ENCODE results near the gene TRIM25.

The TRIM25 gene

DNA sequence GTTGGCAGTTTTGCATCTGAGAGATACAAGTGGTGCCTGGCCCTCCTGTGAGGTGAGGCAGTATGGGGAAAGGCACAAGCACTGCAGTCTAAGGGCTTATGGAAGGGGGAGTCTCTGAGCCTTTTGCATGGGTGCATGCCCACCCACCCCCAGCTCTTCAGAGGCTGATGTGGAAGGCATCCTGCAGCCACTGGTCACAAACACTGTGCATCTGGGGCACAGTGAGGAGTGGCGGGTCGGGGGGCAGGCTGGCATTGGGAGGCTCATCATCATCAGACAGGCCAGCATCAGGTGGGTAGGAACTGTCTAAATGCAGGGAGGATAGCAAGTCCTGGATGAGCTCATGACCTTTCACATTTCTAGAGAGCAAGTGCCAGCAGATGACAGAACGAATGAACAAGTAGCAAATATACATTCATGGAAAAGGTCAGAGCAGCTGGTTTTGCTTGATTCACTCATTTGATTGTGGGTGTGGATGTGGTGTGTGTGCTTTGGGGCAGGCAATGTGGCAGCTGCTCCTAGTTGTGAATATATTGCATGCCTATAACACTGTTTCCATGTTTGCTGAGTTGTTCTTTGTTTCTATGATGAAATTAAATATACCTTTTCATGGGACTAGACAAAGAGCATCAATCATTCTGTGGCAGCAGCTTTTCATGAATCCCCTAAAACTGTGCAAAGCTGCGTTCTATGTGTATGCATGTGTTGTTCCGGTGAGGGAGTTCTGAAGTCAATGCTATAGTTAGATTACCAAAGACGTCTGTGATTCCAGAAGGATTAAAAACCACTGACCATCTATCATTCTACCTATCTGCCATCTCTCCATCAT is 29.2 kb downstream of the TRIM25 start:
- Histone ChIP-seq H4K20me1 (ENCODE audit: insufficient read depth, low read length) (no peaks in the 10 kb centered on the region), H3K36me3 (ENCODE audit: insufficient read depth, low read length) (peaks cover 27% of the 10 kb centered on the region), H3K9me3 (ENCODE audit: insufficient read depth, low read length, severe bottlenecking) (peaks cover 16% of the 10 kb centered on the region), H3K79me2 (ENCODE audit: insufficient read depth, low read length) (no peaks in the 10 kb centered on the region), H3K9ac (ENCODE audit: low read depth, low read length) (no peak overlapping the region), H3K4me2 (ENCODE audit: insufficient read depth, low read length) (no peak overlapping the region), H3K4me3 (ENCODE audit: low read depth in 1 of 2, low read length in 2 of 2) (no peak overlapping the region), H3K27ac (ENCODE audit: low read length) (no peak overlapping the region), H3K4me1 (ENCODE audit: insufficient read depth, low read length) (no peaks in the 10 kb centered on the region), H2AFZ (ENCODE audit: low read depth, low read length) (no peak overlapping the region), H3K27me3 (ENCODE audit: insufficient read depth, low read length, poor library complexity) (no peaks in the 10 kb centered on the region)
- TF ChIP-seq, protein P1, sequence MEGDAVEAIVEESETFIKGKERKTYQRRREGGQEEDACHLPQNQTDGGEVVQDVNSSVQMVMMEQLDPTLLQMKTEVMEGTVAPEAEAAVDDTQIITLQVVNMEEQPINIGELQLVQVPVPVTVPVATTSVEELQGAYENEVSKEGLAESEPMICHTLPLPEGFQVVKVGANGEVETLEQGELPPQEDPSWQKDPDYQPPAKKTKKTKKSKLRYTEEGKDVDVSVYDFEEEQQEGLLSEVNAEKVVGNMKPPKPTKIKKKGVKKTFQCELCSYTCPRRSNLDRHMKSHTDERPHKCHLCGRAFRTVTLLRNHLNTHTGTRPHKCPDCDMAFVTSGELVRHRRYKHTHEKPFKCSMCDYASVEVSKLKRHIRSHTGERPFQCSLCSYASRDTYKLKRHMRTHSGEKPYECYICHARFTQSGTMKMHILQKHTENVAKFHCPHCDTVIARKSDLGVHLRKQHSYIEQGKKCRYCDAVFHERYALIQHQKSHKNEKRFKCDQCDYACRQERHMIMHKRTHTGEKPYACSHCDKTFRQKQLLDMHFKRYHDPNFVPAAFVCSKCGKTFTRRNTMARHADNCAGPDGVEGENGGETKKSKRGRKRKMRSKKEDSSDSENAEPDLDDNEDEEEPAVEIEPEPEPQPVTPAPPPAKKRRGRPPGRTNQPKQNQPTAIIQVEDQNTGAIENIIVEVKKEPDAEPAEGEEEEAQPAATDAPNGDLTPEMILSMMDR (IDR thresholded peaks at IDR 0.05; ENCODE audit: borderline replicate concordance, extremely low read depth, low read length, poor library complexity, severe bottlenecking), result no peak
- TF ChIP-seq EZH2 (IDR thresholded peaks at IDR 0.05; ENCODE audit: borderline replicate concordance, low read depth, low read length, severe bottlenecking), result no peak
- ATAC-seq (ENCODE audit: insufficient read depth, low read depth) (no peak), DNase-seq (no peak)

DNA sequence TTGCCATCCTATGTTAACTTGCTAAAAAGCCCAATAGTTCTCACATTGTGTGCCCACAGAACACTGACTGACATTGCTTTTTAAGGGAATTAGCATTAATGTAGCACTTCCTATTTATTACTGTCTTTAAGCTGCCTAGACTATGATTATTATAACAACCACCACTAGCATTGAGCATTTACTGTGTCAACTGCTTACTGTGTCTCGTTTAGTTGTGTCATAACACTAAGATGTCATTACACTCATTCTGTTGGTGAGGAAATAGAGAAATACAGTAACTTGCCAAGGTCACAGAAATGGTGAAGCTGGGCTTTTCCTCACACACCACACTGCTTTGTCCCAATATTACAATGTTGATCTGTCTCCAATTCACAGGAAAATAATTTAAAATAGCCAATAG is 30.2 kb downstream of the TRIM25 start:
- no peak for ATAC-seq (ENCODE audit: insufficient read depth, low read depth)
- TF ChIP-seq, protein P1 (IDR thresholded peaks at IDR 0.05; ENCODE audit: borderline replicate concordance, extremely low read depth, low read length, poor library complexity, severe bottlenecking), result no peak
- TF ChIP-seq EZH2 (IDR thresholded peaks at IDR 0.05; ENCODE audit: borderline replicate concordance, low read depth, low read length, severe bottlenecking), result no peak

DNA sequence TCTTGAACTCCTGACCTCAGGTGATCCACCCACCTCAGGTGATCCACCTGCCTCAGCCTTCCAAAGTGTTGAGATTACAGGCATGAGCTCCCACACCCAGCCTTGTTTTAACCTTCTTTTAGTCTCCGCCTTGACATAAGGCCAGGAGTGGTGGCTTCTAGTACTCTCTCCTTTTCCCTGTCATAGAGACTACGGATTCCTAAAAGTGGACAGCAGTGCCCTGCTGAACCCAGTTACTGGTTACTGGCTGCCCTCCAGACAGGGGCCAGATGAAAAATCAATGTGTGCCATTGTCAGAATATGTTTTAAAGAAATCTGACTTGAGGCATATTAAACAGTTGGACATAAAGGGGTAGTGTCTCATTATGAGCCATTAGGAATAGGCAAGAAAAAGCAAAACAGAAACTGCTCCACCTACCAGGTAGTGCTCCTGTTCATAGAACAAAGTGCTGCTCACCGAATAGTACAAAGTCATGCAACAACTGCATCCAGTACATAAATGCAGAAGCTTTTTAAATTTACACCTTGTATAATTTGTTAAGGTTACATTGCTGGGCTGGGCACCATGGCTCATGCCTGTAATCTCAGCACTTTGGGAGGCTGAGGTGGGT is 32.1 kb downstream of the TRIM25 start:
- TF ChIP-seq, protein P1 (IDR thresholded peaks at IDR 0.05; ENCODE audit: borderline replicate concordance, extremely low read depth, low read length, poor library complexity, severe bottlenecking), result no peak
- no peak for TF ChIP-seq EZH2 (IDR thresholded peaks at IDR 0.05; ENCODE audit: borderline replicate concordance, low read depth, low read length, severe bottlenecking)
- no peaks in the 10 kb centered on the region for H3K27me3 ChIP-seq (ENCODE audit: insufficient read depth, low read length, poor library complexity)
- no peaks in the 10 kb centered on the region for H3K4me1 ChIP-seq (ENCODE audit: insufficient read depth, low read length)
- no peak overlapping the region for H3K4me3 ChIP-seq (ENCODE audit: low read depth in 1 of 2, low read length in 2 of 2)
- no peaks in the 10 kb centered on the region for H4K20me1 ChIP-seq (ENCODE audit: insufficient read depth, low read length)
- no peak overlapping the region for H3K9ac ChIP-seq (ENCODE audit: low read depth, low read length)
- H3K27ac ChIP-seq (ENCODE audit: low read length), result no peak overlapping the region
- H3K9me3 ChIP-seq (ENCODE audit: insufficient read depth, low read length, severe bottlenecking), result no peaks in the 10 kb centered on the region
- peaks cover 3% of the 10 kb centered on the region; the same call in 1 of the 2 replicates for H3K36me3 ChIP-seq (ENCODE audit: insufficient read depth, low read length)
- no peak overlapping the region for H3K4me2 ChIP-seq (ENCODE audit: insufficient read depth, low read length)
- no peaks in the 10 kb centered on the region for H3K79me2 ChIP-seq (ENCODE audit: insufficient read depth, low read length)
- no peak overlapping the region for H2AFZ ChIP-seq (ENCODE audit: low read depth, low read length)
- ATAC-seq (ENCODE audit: insufficient read depth, low read depth) (no peak), DNase-seq (no peak)

More for the DNA sequence above, 30.2 kb downstream of the TRIM25 start:
- peaks cover 16% of the 10 kb centered on the region; the same call in 1 of the 2 replicates for H3K36me3 ChIP-seq (ENCODE audit: insufficient read depth, low read length)
- no peaks in the 10 kb centered on the region for H3K79me2 ChIP-seq (ENCODE audit: insufficient read depth, low read length)
- no peak overlapping the region for H3K27ac ChIP-seq (ENCODE audit: low read length)
- H3K9ac ChIP-seq (ENCODE audit: low read depth, low read length), result no peak overlapping the region
- peaks cover 9% of the 10 kb centered on the region for H3K9me3 ChIP-seq (ENCODE audit: insufficient read depth, low read length, severe bottlenecking)
- no peak for DNase-seq
- H3K4me1 ChIP-seq (ENCODE audit: insufficient read depth, low read length), result no peaks in the 10 kb centered on the region
- no peaks in the 10 kb centered on the region for H3K27me3 ChIP-seq (ENCODE audit: insufficient read depth, low read length, poor library complexity)
- no peak overlapping the region for H2AFZ ChIP-seq (ENCODE audit: low read depth, low read length)
- no peaks in the 10 kb centered on the region for H4K20me1 ChIP-seq (ENCODE audit: insufficient read depth, low read length)
- no peak overlapping the region for H3K4me2 ChIP-seq (ENCODE audit: insufficient read depth, low read length)
- no peak overlapping the region for H3K4me3 ChIP-seq (ENCODE audit: low read depth in 1 of 2, low read length in 2 of 2)

Measured in DND-41 (cell line).